ENCODE results near the gene PHACTR3.
"Not testable (repeated sequence)": the region's sequence is repeated elsewhere in the genome, so short reads cannot be mapped to it uniquely, and the experiment has no call there.

DNA sequence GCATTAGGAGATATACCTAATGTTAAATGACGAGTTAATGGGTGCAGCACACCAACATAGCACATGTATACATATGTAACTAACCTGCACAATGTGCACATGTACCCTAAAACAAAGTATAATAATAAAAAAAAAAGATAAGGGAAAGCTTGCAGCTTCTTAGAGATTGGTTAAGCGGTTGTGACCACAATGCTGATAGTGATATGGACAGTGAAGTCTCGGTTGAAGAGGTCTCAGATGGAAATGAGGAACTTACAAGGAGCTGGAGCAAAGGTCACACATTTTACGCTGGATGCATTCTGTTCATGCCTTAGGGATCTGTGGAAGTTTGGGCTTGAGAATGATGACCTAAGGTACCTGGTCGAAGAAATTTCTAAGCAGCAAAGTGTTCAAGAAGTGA, 252.6 kb downstream of the PHACTR3 start:
- TF ChIP-seq EZH2 (IDR thresholded peaks at IDR 0.05; ENCODE audit: borderline replicate concordance, low read length) = not testable (repeated sequence)
- TF ChIP-seq, protein P1, sequence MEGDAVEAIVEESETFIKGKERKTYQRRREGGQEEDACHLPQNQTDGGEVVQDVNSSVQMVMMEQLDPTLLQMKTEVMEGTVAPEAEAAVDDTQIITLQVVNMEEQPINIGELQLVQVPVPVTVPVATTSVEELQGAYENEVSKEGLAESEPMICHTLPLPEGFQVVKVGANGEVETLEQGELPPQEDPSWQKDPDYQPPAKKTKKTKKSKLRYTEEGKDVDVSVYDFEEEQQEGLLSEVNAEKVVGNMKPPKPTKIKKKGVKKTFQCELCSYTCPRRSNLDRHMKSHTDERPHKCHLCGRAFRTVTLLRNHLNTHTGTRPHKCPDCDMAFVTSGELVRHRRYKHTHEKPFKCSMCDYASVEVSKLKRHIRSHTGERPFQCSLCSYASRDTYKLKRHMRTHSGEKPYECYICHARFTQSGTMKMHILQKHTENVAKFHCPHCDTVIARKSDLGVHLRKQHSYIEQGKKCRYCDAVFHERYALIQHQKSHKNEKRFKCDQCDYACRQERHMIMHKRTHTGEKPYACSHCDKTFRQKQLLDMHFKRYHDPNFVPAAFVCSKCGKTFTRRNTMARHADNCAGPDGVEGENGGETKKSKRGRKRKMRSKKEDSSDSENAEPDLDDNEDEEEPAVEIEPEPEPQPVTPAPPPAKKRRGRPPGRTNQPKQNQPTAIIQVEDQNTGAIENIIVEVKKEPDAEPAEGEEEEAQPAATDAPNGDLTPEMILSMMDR (IDR thresholded peaks at IDR 0.05; ENCODE audit: low read length) = not testable (repeated sequence)

Measured in OCI-LY1 (cell line).